Measurements from ENCODE around the gene ATP1B4.

GRCh38 chrX:120402369-120402768 is 40.5 kb downstream of the ATP1B4 start:
- TF ChIP-seq CTCF (IDR thresholded peaks at IDR 0.05) = no peak
- no peak for TF ChIP-seq POLR2A (IDR thresholded peaks at IDR 0.05)

Measured in body of pancreas (tissue), 4 donors.